D341Med (cell line): ENCODE measurements around the gene LINS1.
A peak's percentile ranks its signal among the peaks of the same experiment; 100 is the strongest.

Experiments used
- DNase-seq: peaks from one replicate; pipeline ENCODE4 v3.0.0; 2012; ENCODE audit warnings: low spot score

Gene LINS1

GRCh38 chr15:100602064-100602822 is at the start of gene LINS1, which contains the start of gene ASB7:
LINS1 (minus strand) TSS chr15:100602184; CDS start chr15:100580842, 21,342 bp downstream.
ASB7 (plus strand) TSS chr15:100602589; CDS start chr15:100612217, 9,628 bp downstream.
- peak; percentile 95 for DNase-seq

GRCh38 chr15:100651253-100651652 is 49.3 kb upstream of the LINS1 start:
- DNase-seq = no peak

- DNase-seq = no peak
Measured at GRCh38 chr15:100650685-100651084, 48.7 kb upstream of the LINS1 start.

- no peak for DNase-seq
Measured at GRCh38 chr15:100648951-100649350, 47.0 kb upstream of the LINS1 start.

- no peak for DNase-seq
Measured at GRCh38 chr15:100645671-100646070, 43.7 kb upstream of the LINS1 start.

GRCh38 chr15:100642950-100643338 is 41.0 kb upstream of the LINS1 start:
- DNase-seq = no peak

GRCh38 chr15:100642213-100642949 is 40.4 kb upstream of the LINS1 start:
- DNase-seq = no peak

- no peak for DNase-seq
Measured at GRCh38 chr15:100638177-100638730, 36.3 kb upstream of the LINS1 start.

GRCh38 chr15:100635406-100636071 is 33.6 kb upstream of the LINS1 start:
- no peak for DNase-seq

GRCh38 chr15:100633763-100634075 is 31.7 kb upstream of the LINS1 start:
- no peak for DNase-seq

- no peak for DNase-seq
Measured at GRCh38 chr15:100631831-100632230, 29.8 kb upstream of the LINS1 start.

- no peak for DNase-seq
Measured at GRCh38 chr15:100628746-100629145, 26.8 kb upstream of the LINS1 start.

GRCh38 chr15:100627789-100628395 is 25.9 kb upstream of the LINS1 start:
- peak; percentile 76 for DNase-seq

GRCh38 chr15:100623301-100623700 is 21.3 kb upstream of the LINS1 start:
- DNase-seq = no peak

- no peak for DNase-seq
Measured at GRCh38 chr15:100616700-100617099, 14.7 kb upstream of the LINS1 start.

GRCh38 chr15:100615801-100616200 is 13.8 kb upstream of the LINS1 start:
- DNase-seq = no peak

GRCh38 chr15:100614918-100615317 is 12.9 kb upstream of the LINS1 start:
- DNase-seq = no peak

GRCh38 chr15:100614336-100614735 is 12.4 kb upstream of the LINS1 start:
- DNase-seq = no peak

- no peak for DNase-seq
Measured at GRCh38 chr15:100613208-100613607, 11.2 kb upstream of the LINS1 start.

GRCh38 chr15:100612539-100612938 is 10.6 kb upstream of the LINS1 start:
- DNase-seq = no peak

- no peak for DNase-seq
Measured at GRCh38 chr15:100602823-100603393, 924 bp upstream of the LINS1 start.

- no peak for DNase-seq
Measured at GRCh38 chr15:100601617-100602063, 344 bp downstream of the LINS1 start.
